PC-3 (cell line): ENCODE data around the gene CERS6.

Experiments
- CTCF ChIP-seq: fragments of 300-600 bp; sonication (generic); conservative IDR thresholded peaks from 2 replicates; pipeline ENCODE4 v1.5.1; 2017; ENCODE audit warnings: antibody characterized with exemption, low read depth, mild to moderate bottlenecking, low read length
- EZH2 ChIP-seq: fragments of 300-600 bp; sonication (generic); IDR thresholded peaks from one replicate; pipeline ENCODE4 v1.6.1; 2017; ENCODE audit warnings: antibody characterized with exemption, mild to moderate bottlenecking, low read length; ENCODE audit not compliant: unreplicated experiment

DNA sequence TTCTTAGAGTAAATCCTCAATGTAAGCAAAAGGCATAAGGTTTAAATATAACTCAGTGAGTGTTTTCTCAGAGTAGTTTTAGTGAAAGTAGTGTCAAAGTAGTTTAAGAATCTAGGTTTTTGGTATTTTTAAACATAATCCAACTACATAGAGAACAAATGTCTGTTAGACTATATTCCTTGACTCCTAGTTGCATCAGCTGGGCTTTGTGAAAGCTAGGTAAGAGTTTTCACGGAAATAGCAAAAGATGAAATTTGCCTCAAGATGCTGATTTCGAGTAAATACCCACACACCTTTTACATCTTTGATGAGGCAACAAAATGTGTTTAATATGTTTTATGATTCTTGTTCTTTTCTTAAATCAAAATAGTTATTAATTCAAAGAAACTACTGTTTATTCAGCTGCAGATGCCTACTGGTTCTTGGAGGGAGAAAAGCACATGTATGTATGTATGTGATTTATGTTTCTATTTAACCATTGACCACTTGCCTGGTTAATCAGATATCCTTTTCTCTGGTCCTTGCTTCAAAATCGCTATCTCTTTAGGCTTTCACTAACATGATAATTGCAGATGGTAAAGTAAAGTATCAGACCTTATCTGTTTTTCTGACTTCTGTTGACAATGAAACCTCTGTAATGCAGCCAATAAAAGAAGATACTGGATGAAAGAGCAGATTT lies 229.0 kb downstream of the CERS6 start:
- TF ChIP-seq CTCF (no peak), EZH2 (no peak)
